Esophagus squamous epithelium (tissue), 5 donors: Measurements from ENCODE around the gene PTPN14. TPM values are rescaled to one million over a fixed set of nuclear protein-coding genes. Genes with fewer than 3 reads are reported as not detected.

ENCODE experiments used
- DNase-seq: peaks from one replicate; lab custom pipeline; 2025; lab: John Stamatoyannopoulos, UW
- H3K27ac ChIP-seq, 4 donors: fragments of 200-600 bp; sonication (generic); one replicate each; pipeline ENCODE4 v1.5.1; 2016 to 2019; ENCODE audit warnings: mild to moderate bottlenecking in 1 of 4
- H3K27me3 ChIP-seq, 4 donors: fragments of 200-600 bp; sonication (generic); 1 replicate in 3 of 4; 2 replicates in 1 of 4; pipeline versions ENCODE4 v1.5.1 to v1.6.0; 2017 to 2021; ENCODE audit warnings: antibody characterized with exemption in 1 of 4
- H3K36me3 ChIP-seq, 3 donors: fragments of 200-600 bp; sonication (generic); one replicate each; pipeline ENCODE4 v1.5.1; 2016 to 2019
- H3K4me1 ChIP-seq, 3 donors: fragments of 200-600 bp; sonication (generic); one replicate each; pipeline ENCODE4 v1.5.1; 2017 to 2019
- H3K4me3 ChIP-seq, 4 donors: fragments of 200-600 bp; sonication (generic); 1 replicate in 3 of 4; 2 replicates in 1 of 4; pipeline ENCODE4 v1.5.1; 2016 to 2019; ENCODE audit warnings: mild to moderate bottlenecking in 2 of 4, moderate library complexity in 1 of 4
- H3K9me3 ChIP-seq, 3 donors: fragments of 200-600 bp; sonication (generic); one replicate each; pipeline ENCODE4 v1.5.1; 2016 to 2019
- CTCF ChIP-seq, 6 experiments: fragments of 450-650 bp in 4 of 6; fragments of 200-600 bp in 2 of 6; sonication (generic) in 2 of 6; IDR thresholded peaks; one replicate each; pipeline ENCODE4 v1.5.1; 2016 to 2019; ENCODE audit warnings: antibody characterized with exemption in 6 of 6, mild to moderate bottlenecking in 4 of 6, moderate library complexity in 4 of 6
- POLR2A ChIP-seq, 4 donors: fragments of 450-650 bp; IDR thresholded peaks; one replicate each; pipeline ENCODE4 v1.6.1; 2017; ENCODE audit warnings: antibody characterized with exemption in 4 of 4, mild to moderate bottlenecking in 4 of 4, moderate library complexity in 3 of 4
- WGBS, 2 donors: methylation state at CpG; one replicate each; pipeline ENCODE4 v1.1.5; 2018; 5-methylcytosine and 5-hydroxymethylcytosine counted together
- intact Hi-C: fragments of 100-400 bp; cut with DNase I; formaldehyde crosslinking; loops from one replicate; pipeline ENCODE4 v1.15.0; 2022
- total RNA-seq, 4 donors: library from RNA; depleted of rRNA; stranded (reverse); fragments of >200 nt; gene quantifications; one replicate each; pipeline ENCODE4 v1.1.0, GENCODE V29; 2016
- donor health status: DM: yes; HTN: yes; CAD: no.

Gene PTPN14
- total RNA-seq, 4 donors from 2014 or later, result 14.4 to 28.8 (median 15.7) TPM

- Histone ChIP-seq H3K27ac (no peak overlapping the region), H3K9me3 (no peaks in the 10 kb centered on the region), H3K4me3 (no peak overlapping the region), H3K27me3 (no peaks in the 10 kb centered on the region), H3K4me1 (peaks cover 0 to 16% (median 0%) of the 10 kb centered on the region in 3 donors), H3K36me3 (peaks cover 0 to 8% (median 0%) of the 10 kb centered on the region in 3 donors)
- DNase-seq, result no peak
- 92 to 95% methylated on average over 4 to 6 of the region's 6 CpGs for WGBS, 2 donors
- TF ChIP-seq POLR2A (IDR thresholded peaks at IDR 0.05), result no peak
- TF ChIP-seq CTCF (IDR thresholded peaks at IDR 0.05), result no peak
- intact Hi-C loops, result no loop called here
Observed at GRCh38 chr1:214306269-214306668, 245.1 kb downstream of the PTPN14 start.

- intact Hi-C loops, result no loop called here
- WGBS, 2 donors, result 89 to 94% methylated on average over 8 of the region's 9 CpGs
- TF ChIP-seq POLR2A (IDR thresholded peaks at IDR 0.05) (no peak), CTCF (IDR thresholded peaks at IDR 0.05) (no peak)
- DNase-seq, result no peak
- H3K4me3 ChIP-seq, result no peak overlapping the region
- H3K36me3 ChIP-seq, result peaks cover 0 to 8% (median 0%) of the 10 kb centered on the region in 3 donors
- no peaks in the 10 kb centered on the region for H3K9me3 ChIP-seq
- no peaks in the 10 kb centered on the region for H3K27me3 ChIP-seq
- peaks cover 0 to 16% (median 0%) of the 10 kb centered on the region in 3 donors for H3K4me1 ChIP-seq
- H3K27ac ChIP-seq, result no peak overlapping the region
Observed at GRCh38 chr1:214305164-214305751, 246.1 kb downstream of the PTPN14 start.

GRCh38 chr1:214303141-214303930 is 248.1 kb downstream of the PTPN14 start:
- peak overlapping the region in 1 of 4 donors; percentile 16 for H3K4me3 ChIP-seq
- TF ChIP-seq POLR2A (IDR thresholded peaks at IDR 0.05) (no peak), CTCF (IDR thresholded peaks at IDR 0.05) (no peak)
- H3K4me1 ChIP-seq, result peaks cover 0 to 12% (median 0%) of the 10 kb centered on the region in 3 donors
- peaks cover 0 to 8% (median 0%) of the 10 kb centered on the region in 3 donors for H3K36me3 ChIP-seq
- H3K27ac ChIP-seq, result no peak overlapping the region
- H3K27me3 ChIP-seq, result no peaks in the 10 kb centered on the region
- H3K9me3 ChIP-seq, result no peaks in the 10 kb centered on the region
- intact Hi-C loops, result no loop called here
- WGBS, 2 donors, result 54 to 71% methylated on average over 15 to 21 of the region's 25 CpGs
- no peak for DNase-seq

- DNase-seq, result no peak
- H3K4me1 ChIP-seq, result peaks cover 0 to 12% (median 0%) of the 10 kb centered on the region in 3 donors
- no peaks in the 10 kb centered on the region for H3K9me3 ChIP-seq
- H3K27me3 ChIP-seq, result no peaks in the 10 kb centered on the region
- H3K27ac ChIP-seq, result no peak overlapping the region
- peaks cover 0 to 8% (median 0%) of the 10 kb centered on the region in 3 donors for H3K36me3 ChIP-seq
- no peak overlapping the region for H3K4me3 ChIP-seq
- TF ChIP-seq POLR2A (IDR thresholded peaks at IDR 0.05), result no peak
- no peak for TF ChIP-seq CTCF (IDR thresholded peaks at IDR 0.05)
- intact Hi-C loops, result no loop called here
Observed at GRCh38 chr1:214301526-214301925, 249.9 kb downstream of the PTPN14 start.

GRCh38 chr1:214300149-214300780 is 251.1 kb downstream of the PTPN14 start:
- H3K4me1 ChIP-seq, result peaks cover 0 to 12% (median 0%) of the 10 kb centered on the region in 3 donors
- no peaks in the 10 kb centered on the region for H3K27me3 ChIP-seq
- WGBS, 2 donors, result 91 to 97% methylated on average over 9 of the region's 9 CpGs
- peaks cover 0 to 4% (median 0%) of the 10 kb centered on the region in 3 donors for H3K36me3 ChIP-seq
- H3K4me3 ChIP-seq, result no peak overlapping the region
- TF ChIP-seq CTCF (IDR thresholded peaks at IDR 0.05) (no peak), POLR2A (IDR thresholded peaks at IDR 0.05) (no peak)
- no peaks in the 10 kb centered on the region for H3K9me3 ChIP-seq
- no peak overlapping the region for H3K27ac ChIP-seq
- intact Hi-C loops, result no loop called here
- DNase-seq, result no peak
